AG09319 (cell line): ENCODE results near the gene ITGAV.

Experiments
- DNase-seq: peaks from one replicate; pipeline ENCODE4 v3.0.0-alpha.2; 2010; ENCODE audit warnings: low read depth; ENCODE audit errors: extremely low read depth
- TF ChIP-seq, protein P1 (sequence below): IDR thresholded peaks from 2 replicates; pipeline ENCODE4 v1.5.1; 2011; ENCODE audit warnings: low read depth, mild to moderate bottlenecking, inconsistent platforms, low read length, moderate library complexity

ITGAV gene

DNA sequence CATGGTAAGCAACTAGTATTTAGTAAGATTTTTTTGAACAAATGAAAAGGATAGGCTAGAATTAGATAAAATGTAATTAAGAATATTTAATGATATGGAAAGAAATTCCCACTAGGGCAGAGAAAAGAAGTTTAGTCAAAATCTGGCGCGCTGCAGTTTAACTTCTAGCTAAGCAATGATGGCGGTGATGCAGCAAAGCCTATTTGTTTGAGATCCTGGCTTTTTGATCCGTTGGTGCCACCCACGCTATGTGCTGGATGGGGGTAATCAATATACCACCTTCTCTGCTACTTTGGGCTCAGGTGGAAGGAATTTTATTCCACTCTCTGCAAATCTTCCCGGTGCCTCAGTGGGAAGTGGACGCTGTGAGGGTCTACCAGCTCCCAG is 103.6 kb downstream of the ITGAV start:
- TF ChIP-seq, protein P1, sequence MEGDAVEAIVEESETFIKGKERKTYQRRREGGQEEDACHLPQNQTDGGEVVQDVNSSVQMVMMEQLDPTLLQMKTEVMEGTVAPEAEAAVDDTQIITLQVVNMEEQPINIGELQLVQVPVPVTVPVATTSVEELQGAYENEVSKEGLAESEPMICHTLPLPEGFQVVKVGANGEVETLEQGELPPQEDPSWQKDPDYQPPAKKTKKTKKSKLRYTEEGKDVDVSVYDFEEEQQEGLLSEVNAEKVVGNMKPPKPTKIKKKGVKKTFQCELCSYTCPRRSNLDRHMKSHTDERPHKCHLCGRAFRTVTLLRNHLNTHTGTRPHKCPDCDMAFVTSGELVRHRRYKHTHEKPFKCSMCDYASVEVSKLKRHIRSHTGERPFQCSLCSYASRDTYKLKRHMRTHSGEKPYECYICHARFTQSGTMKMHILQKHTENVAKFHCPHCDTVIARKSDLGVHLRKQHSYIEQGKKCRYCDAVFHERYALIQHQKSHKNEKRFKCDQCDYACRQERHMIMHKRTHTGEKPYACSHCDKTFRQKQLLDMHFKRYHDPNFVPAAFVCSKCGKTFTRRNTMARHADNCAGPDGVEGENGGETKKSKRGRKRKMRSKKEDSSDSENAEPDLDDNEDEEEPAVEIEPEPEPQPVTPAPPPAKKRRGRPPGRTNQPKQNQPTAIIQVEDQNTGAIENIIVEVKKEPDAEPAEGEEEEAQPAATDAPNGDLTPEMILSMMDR: no peak

DNA sequence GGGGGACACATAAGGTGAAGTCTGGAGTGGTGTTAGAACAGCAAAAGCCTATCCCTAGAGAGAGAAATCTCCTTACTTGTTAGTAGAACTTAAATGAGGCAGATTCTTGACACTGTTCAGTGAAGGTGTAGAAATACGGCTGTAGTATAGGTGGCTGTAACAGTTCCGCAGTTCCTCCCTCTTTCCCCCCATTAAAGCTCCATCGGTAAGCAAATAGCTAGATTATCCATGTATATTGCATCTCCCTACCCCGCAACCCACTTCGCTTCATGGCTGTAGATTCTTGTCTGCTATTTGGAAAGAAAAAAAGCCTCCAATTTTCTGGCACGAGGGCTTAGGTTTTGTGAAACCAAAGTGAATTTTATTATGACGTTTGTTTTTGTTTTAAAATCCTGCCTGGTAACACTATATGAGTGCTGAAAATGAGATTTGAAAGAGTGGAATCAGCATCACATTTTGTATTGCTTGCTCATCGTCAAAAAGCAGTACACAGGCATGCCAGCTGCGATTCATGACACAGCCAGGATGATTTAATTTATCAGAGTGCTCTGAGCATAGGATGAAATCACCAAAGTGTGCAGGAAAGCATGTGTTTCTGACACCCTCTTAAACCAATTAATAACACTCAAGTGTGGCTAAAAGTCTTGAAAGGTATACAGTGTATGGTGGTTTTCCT is 105.4 kb downstream of the ITGAV start:
- TF ChIP-seq, protein P1: no peak
- DNase-seq: peak; percentile 47

More for the DNA sequence above, 103.6 kb downstream of the ITGAV start:
- DNase-seq: no peak

GRCh38 chr2:186696290-186696689 is 106.4 kb downstream of the ITGAV start:
- DNase-seq: no peak
- TF ChIP-seq, protein P1: no peak

DNA sequence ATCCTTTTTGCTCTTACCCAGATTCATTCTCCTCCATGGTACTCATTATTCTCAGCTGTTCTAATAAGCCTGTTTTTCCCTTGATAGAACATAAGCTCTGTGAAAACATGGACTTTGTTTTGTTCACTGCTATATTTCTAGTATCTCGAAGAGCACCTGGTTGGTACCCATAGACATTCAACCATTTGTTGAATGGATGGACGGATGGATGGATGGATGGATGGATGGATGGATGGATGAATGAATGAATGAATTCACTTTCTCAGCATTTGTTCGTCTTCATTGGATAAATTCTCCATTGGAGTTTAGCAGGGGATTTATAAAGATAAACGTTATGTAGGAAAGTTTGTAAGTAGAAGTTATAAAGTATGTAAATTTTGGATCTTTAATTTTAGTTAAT is 106.9 kb downstream of the ITGAV start:
- no peak for DNase-seq
- TF ChIP-seq, protein P1: no peak

DNA sequence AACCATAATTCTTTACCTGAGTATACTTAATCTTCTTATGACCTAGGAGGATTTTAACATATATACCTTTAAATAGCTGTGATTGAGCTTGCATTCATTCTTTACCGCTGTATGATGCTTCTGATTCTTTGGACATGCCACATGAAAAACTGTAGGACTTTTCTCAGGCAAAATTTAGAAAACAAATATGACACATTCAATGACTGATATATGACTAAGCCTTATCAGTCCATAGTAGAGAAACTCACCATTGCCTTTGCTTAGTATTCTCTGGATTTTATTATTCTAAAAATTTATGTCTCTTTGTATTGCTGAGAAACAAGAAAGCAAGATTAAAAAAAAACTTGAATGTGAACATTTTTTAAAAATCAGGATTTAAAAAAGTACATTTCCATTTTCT is 107.7 kb downstream of the ITGAV start:
- TF ChIP-seq, protein P1: no peak
- no peak for DNase-seq

DNA sequence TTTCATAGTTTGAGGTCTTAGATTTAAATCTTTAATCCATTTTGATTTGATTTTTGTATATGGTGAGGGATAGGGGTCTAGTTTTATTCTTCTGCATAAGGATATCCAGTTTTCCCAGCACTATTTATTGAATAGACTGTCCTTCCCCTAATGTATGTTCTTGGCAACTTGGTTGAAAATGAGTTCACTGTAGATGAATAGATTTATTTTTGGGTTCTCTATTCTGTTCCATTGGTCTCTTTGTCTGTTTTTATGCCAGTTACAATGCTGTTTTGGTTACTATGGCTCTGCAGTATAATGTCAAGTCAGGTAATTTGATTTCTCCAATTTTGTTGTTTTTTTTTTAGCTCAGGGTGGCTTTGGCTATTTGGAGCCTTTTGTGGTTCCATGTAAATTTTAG is 109.9 kb downstream of the ITGAV start:
- DNase-seq: no peak
- TF ChIP-seq, protein P1: no peak

GRCh38 chr2:186702006-186702405 is 112.2 kb downstream of the ITGAV start:
- DNase-seq: no peak
- TF ChIP-seq, protein P1: no peak
